GM12878 (cell line): Measurements from ENCODE around the gene SLC36A1. TPM values are rescaled to one million over a fixed set of nuclear protein-coding genes. Genes with fewer than 3 reads are reported as not detected.

Experiments used
- BCL3 ChIP-seq: IDR thresholded peaks from 2 replicates; pipeline ENCODE4 v1.6.1; 2011; ENCODE audit warnings: borderline replicate concordance, low read depth, mild to moderate bottlenecking, moderate library complexity, low read length; ENCODE audit not compliant: insufficient read depth, poor library complexity, severe bottlenecking
- CREB1 ChIP-seq: IDR thresholded peaks from 2 replicates; pipeline ENCODE4 v1.6.1; 2012; ENCODE audit warnings: low read depth, mild to moderate bottlenecking, inconsistent platforms
- HDAC2 ChIP-seq: fragments of 200-600 bp; sonication (generic); IDR thresholded peaks from 2 replicates; pipeline ENCODE4 v1.6.1; 2017
- SMARCA5 ChIP-seq: fragments of 450-650 bp; IDR thresholded peaks from 2 replicates; pipeline ENCODE4 v1.6.1; 2017; ENCODE audit warnings: mild to moderate bottlenecking
- SPI1 ChIP-seq: IDR thresholded peaks from 2 replicates; pipeline ENCODE4 v1.6.1; 2011; ENCODE audit warnings: low read depth, mild to moderate bottlenecking, low read length, moderate library complexity, borderline replicate concordance; ENCODE audit not compliant: insufficient read depth
- ZSCAN29 ChIP-seq: fragments of 450-650 bp; IDR thresholded peaks from 2 replicates; pipeline ENCODE4 v1.6.1; 2017; ENCODE audit warnings: mild to moderate bottlenecking, moderate library complexity
- polyA plus RNA-seq, 11 experiments: library from polyadenylated mRNA; depleted of rRNA in 4 of 11; unstranded in 6 of 11; stranded (reverse) in 5 of 11; fragments of >200 nt; fragmentation: Nextera tagmentation in 4 of 11; fragmentation: Illumina TruSeq in 1 of 11; extraction: Ambion mirVana in 4 of 11; extraction: Trizol in 1 of 11; gene quantifications; 1 replicate in 1 of 11; 2 replicates in 10 of 11; pipeline versions ENCODE4 v1.2.1 to v1.2.3, GENCODE V29; 2011 to 2016; ENCODE audit warnings: inconsistent platforms in 2 of 11, missing spikeins in 2 of 11, low read depth in 1 of 11
- total RNA-seq, 4 experiments: library from RNA; depleted of rRNA in 3 of 4; stranded (reverse); fragments of >200 nt in 3 of 4; fragmentation: Illumina TruSeq in 1 of 4; extraction: Trizol in 1 of 4; gene quantifications; 2 replicates each; pipeline versions ENCODE4 v1.2.1 to v1.2.3, GENCODE V29; 2013 to 2021
- TF ChIP-seq, protein P1 (sequence below): fragments of 450-650 bp; IDR thresholded peaks from 2 replicates; pipeline ENCODE4 v1.6.1; 2017; ENCODE audit warnings: low read depth, mild to moderate bottlenecking, moderate library complexity

Gene SLC36A1
- total and polyA plus RNA-seq, 10 of the 15 experiments (the other 5 are each of a cell fraction or from before 2014, with no cell fraction given) = 0.50 to 8.2 (median 3.5) TPM

GRCh38 chr5:151447174-151448037 lies at the start of gene SLC36A1 (continued):
- TF ChIP-seq SMARCA5 (peak; percentile 72), ZSCAN29 (peak; percentile 17; the same call in 1 of the 2 replicates), BCL3 (no peak), CREB1 (0 out of 2 replicates have a peak, but pooled peaks have one; percentile 18), HDAC2 (no peak), SPI1 (no peak)
- TF ChIP-seq, protein P1, sequence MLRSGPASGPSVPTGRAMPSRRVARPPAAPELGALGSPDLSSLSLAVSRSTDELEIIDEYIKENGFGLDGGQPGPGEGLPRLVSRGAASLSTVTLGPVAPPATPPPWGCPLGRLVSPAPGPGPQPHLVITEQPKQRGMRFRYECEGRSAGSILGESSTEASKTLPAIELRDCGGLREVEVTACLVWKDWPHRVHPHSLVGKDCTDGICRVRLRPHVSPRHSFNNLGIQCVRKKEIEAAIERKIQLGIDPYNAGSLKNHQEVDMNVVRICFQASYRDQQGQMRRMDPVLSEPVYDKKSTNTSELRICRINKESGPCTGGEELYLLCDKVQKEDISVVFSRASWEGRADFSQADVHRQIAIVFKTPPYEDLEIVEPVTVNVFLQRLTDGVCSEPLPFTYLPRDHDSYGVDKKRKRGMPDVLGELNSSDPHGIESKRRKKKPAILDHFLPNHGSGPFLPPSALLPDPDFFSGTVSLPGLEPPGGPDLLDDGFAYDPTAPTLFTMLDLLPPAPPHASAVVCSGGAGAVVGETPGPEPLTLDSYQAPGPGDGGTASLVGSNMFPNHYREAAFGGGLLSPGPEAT = peak; percentile 54; the same call in 1 of the 2 replicates
